Mesodermal cell (in vitro differentiated cells): ENCODE data around the gene GAS2L1.

Experiments used
- H3K27ac ChIP-seq: 2 replicates; pipeline ENCODE4 v1.7.0; 2013; ENCODE audit warnings: mild to moderate bottlenecking, low read depth, low read length, moderate library complexity; ENCODE audit not compliant: severe bottlenecking
- H3K36me3 ChIP-seq: 2 replicates; pipeline ENCODE4 v1.7.1; 2013; ENCODE audit warnings: mild to moderate bottlenecking, low read length, moderate library complexity; ENCODE audit not compliant: control insufficient read depth, insufficient read depth
- H3K4me1 ChIP-seq: one replicate; pipeline ENCODE4 v1.7.1; 2013; ENCODE audit warnings: mild to moderate bottlenecking, low read length; ENCODE audit not compliant: insufficient read depth, control insufficient read depth, poor library complexity, severe bottlenecking
- H3K4me3 ChIP-seq: 2 replicates; pipeline ENCODE4 v1.7.0; 2013; ENCODE audit warnings: low read length, control low read depth, mild to moderate bottlenecking; ENCODE audit not compliant: insufficient read depth, poor library complexity, severe bottlenecking; ENCODE audit errors: extremely low read depth
- H3K9me3 ChIP-seq: 2 replicates; pipeline ENCODE4 v1.7.1; 2013; ENCODE audit warnings: mild to moderate bottlenecking, low read length, moderate library complexity; ENCODE audit not compliant: control insufficient read depth
- WGBS, 2 experiments: methylation state at CpG; one replicate each; pipeline ENCODE4 v1.1.5; 2013; ENCODE audit warnings: missing lambda C conversion rate in 2 of 2; ENCODE audit not compliant: insufficient coverage in 2 of 2; 5-methylcytosine and 5-hydroxymethylcytosine counted together

The GAS2L1 gene

DNA sequence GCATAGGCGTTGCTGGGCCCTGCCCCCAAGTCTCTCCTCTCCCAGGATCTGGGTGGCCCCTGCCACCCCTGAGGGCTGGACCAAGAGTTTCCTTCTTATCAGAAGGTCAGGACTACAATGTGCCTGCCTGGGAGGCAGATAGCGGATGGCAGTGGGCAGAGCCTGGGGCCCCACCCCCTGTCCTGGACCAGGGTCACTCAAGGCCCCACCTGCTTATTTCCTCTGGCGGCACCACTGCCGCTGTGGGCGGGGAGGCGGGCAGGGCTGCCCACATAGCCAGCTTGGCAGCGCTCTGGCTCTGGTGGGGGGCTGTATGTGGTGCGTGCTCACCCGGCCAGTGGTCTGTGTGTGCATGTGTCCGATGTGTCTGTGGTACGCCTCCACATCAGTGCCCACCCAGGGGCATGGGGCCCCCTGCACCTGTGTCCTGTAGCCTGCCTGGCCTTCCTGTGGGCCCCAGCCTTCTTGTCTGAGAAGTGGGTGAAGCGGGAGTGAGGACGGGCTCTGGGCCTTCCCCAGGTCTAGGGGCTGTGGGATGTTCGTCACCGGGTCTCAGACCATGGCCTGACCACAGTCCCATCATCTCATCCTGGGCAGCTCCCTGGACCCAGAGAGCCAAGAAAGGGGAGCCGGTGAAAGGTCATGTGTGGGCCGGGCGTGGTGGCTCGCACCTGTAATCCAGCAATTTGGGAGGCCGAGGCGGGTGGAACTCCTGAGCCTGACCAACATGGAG, 3.0 kb downstream of the GAS2L1 start:
- Histone ChIP-seq H3K9me3 (no peaks in the 10 kb centered on the region), H3K36me3 (peaks cover 22% of the 10 kb centered on the region), H3K27ac (no peak overlapping the region), H3K4me1 (peaks cover 23% of the 10 kb centered on the region), H3K4me3 (no peak overlapping the region)
- 95 to 98% methylated on average over 10 to 17 of the region's 21 CpGs for WGBS, 2 experiments

DNA sequence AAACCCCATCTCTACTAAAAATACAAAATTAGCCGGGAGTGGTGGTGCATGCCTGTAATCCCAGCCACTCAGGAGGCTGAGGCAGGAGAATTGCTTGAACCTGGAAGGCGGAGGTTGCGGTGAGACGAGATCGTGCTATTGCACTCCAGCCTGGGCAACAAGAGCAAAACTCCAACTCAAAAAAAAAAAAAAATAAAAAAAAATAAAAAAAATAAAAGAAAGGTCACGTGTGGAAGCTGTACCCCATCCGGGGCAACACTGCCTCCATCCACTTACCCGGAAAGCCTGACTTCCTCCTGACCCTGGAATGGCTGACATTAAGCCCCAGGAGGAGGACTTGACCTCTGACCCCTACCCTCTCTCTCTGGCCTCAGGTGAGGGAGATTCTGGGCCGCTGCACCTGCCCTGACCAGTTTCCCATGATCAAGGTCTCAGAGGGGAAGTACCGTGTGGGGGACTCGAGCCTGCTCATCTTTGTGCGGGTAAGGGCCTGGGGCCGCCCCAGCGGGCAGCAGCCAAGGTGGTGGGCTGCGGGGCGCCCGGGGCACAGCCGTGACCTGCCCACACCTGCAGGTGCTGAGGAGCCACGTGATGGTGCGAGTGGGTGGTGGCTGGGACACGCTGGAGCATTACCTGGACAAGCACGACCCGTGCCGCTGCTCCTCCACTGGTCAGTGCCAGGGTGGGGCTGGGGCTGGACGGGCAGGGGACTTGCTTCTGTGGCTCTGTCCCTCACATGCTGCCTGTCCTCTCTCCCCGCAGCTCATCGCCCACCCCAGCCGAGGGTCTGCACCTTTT, 3.8 kb downstream of the GAS2L1 start:
- Histone ChIP-seq H3K4me3 (no peak overlapping the region), H3K4me1 (peaks cover 23% of the 10 kb centered on the region), H3K27ac (peak overlapping the region; percentile 69), H3K36me3 (peaks cover 22% of the 10 kb centered on the region), H3K9me3 (no peaks in the 10 kb centered on the region)
- WGBS, 2 experiments = 86 to 90% methylated on average over 16 to 21 of the region's 28 CpGs

DNA sequence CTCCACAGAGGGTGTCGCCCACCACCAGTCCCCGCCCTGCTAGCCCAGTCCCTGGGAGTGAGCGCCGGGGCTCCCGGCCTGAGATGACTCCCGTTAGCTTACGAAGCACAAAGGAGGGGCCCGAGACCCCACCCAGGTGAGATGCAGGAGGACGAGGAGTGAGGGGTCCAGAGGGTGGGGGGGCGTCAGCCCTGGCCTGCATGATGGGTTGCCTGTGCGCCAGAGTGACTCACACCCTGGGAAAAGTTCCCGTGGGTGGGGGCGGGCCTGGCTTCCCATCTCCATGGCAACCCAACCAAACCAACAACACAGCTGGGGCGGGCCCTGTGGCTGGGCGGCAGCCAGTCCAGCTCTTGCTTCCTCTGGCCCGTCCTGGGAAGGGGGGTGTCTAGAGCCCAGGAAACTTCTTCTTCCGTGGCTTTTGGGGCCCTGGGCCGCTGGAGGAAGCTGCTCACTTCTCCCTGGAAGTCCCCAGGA, 4.5 kb downstream of the GAS2L1 start:
- no peak overlapping the region for H3K4me3 ChIP-seq
- peak overlapping the region; percentile 69 for H3K27ac ChIP-seq
- no peaks in the 10 kb centered on the region for H3K9me3 ChIP-seq
- H3K4me1 ChIP-seq = peaks cover 23% of the 10 kb centered on the region
- WGBS, 2 experiments = 49 to 51% methylated on average over 4 to 12 of the region's 18 CpGs
- H3K36me3 ChIP-seq = peaks cover 22% of the 10 kb centered on the region

DNA sequence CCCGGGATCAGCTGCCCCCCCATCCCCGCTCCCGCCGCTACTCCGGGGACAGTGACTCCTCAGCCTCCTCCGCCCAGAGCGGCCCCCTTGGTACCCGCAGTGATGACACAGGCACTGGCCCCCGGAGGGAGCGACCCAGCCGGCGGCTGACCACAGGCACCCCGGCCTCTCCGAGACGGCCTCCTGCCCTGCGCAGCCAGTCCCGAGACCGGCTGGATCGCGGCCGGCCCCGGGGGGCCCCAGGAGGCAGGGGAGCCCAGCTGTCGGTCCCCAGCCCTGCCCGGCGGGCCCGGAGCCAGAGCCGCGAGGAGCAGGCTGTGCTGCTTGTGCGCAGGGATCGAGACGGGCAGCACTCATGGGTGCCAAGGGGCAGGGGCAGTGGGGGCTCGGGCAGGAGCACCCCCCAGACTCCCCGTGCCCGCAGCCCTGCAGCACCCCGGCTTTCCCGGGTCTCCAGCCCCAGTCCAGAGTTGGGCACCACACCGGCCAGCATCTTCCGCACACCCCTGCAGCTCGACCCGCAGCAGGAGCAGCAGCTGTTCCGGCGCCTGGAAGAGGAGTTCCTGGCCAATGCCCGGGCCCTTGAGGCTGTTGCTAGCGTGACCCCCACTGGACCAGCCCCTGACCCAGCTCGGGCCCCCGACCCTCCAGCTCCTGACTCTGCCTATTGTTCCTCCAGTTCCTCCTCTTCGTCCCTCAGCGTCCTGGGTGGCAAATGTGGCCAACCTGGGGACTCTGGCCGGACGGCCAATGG, 5.2 kb downstream of the GAS2L1 start:
- Histone ChIP-seq H3K27ac (peak overlapping the region; percentile 69), H3K4me3 (no peak overlapping the region), H3K36me3 (peaks cover 22% of the 10 kb centered on the region), H3K4me1 (peaks cover 23% of the 10 kb centered on the region), H3K9me3 (no peaks in the 10 kb centered on the region)
- WGBS, 2 experiments = 90 to 92% methylated on average over 44 to 50 of the region's 50 CpGs

DNA sequence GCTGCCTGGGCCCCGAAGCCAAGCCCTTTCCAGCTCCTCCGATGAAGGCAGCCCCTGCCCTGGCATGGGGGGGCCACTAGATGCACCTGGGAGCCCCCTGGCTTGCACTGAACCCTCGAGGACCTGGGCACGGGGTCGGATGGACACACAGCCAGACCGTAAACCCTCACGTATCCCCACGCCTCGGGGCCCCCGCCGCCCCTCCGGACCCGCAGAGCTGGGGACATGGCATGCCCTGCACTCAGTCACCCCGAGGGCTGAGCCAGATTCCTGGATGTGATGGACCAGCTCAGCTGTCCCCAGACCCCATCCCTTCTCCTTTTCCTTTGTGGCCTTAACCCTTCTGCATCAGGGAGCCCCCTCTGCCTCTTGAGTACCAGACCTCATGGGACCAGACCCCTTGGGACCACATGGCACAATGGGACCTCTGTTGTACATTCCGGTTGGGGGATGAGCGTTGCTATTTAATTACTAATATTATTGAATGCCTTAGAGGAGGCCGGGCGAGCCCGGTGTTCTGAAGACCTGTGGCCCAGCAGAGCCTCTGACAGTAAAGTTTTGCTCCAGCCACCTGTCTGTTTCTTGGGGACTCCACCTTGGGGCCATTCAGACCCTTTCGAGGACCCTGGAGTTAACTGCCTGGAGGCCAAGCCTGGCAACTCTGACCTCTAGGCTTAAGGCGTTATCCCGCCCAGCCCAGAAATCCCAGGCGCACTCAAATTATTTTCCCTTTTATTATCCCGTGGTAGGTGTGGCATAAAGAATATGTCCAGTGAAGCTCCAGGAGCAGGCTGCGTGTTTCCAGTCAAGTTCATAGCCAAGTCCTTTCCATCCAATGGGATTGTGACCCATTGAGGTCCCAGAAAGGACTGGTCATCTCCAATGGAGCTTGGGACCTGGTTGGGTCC, 6.0 kb downstream of the GAS2L1 start:
- Histone ChIP-seq H3K4me1 (peaks cover 23% of the 10 kb centered on the region), H3K27ac (no peak overlapping the region), H3K4me3 (no peak overlapping the region), H3K9me3 (no peaks in the 10 kb centered on the region), H3K36me3 (peaks cover 22% of the 10 kb centered on the region)
- 95 to 97% methylated on average over 23 of the region's 25 CpGs for WGBS, 2 experiments

DNA sequence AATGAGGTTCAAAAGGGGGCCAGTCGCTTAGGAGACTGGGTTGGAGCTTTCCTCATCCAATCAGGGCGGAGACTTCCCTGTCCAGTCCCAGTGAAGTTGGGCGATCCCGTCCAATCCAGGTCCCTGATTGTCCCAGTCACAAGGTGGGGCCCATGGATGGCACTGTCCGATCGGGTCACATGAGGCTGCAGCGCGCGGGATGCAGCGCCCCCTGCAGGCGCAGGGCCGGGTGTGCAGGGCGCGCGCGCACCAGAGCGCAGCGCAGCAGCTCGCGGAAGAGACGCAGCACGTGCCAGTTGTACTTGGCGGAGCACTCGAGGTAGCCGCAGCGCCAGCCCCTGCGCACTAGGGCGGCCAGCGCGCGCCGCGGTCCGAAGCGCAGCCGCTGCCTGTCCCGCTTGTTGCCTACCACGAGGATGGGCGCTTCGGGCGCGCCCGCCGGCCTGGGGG, 6.7 kb downstream of the GAS2L1 start:
- WGBS, 2 experiments = 76 to 82% methylated on average over 37 to 44 of the region's 44 CpGs
- no peak overlapping the region for H3K27ac ChIP-seq
- H3K9me3 ChIP-seq = no peaks in the 10 kb centered on the region
- H3K4me3 ChIP-seq = no peak overlapping the region
- H3K4me1 ChIP-seq = peaks cover 23% of the 10 kb centered on the region
- H3K36me3 ChIP-seq = peaks cover 22% of the 10 kb centered on the region

DNA sequence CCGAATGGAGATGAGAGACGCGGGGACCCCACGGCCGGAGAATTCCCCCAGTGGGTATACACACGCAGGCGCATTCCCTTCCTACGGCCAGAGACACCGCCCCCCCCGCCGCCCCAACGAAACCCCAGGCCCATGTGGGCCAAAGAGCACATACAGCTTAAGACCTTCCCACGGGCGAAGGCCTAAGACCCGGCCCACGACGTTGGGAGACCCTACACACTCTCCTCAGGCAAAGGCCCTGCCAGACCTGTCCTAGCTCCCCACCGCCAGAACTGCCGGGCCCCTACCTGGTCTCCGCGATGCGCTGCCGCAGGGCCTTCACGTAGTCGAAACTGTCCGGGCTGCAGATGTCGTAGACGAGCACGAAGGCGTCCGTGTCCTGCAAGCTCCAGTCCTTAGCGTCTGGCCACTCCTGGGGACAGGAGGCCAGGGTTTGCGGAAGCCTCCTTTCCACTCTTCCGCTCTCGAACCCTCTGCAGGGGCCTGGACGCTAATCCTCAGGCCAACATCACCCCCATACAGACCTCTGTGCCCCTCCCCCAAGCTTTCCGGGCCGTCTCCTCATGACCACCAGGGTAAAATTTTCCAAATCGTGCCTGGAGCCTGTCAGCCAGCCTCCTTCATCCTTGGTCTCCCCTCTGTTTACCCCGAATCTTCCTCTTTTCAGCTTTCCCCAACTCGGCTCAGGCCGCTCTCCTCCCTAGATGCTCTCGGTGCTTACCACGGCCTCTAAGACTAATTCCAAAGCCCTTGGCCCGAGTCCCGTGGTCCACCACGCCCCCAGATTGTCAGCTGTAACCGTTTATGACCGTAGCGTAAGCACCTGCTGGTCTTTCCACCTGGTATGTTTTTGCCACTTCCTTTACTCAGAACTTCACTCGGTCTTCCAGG, 7.4 kb downstream of the GAS2L1 start:
- 73 to 77% methylated on average over 51 of the region's 51 CpGs for WGBS, 2 experiments
- Histone ChIP-seq H3K36me3 (peaks cover 22% of the 10 kb centered on the region), H3K4me1 (peaks cover 18% of the 10 kb centered on the region), H3K9me3 (no peaks in the 10 kb centered on the region), H3K4me3 (peak overlapping the region; percentile 35), H3K27ac (no peak overlapping the region)

DNA sequence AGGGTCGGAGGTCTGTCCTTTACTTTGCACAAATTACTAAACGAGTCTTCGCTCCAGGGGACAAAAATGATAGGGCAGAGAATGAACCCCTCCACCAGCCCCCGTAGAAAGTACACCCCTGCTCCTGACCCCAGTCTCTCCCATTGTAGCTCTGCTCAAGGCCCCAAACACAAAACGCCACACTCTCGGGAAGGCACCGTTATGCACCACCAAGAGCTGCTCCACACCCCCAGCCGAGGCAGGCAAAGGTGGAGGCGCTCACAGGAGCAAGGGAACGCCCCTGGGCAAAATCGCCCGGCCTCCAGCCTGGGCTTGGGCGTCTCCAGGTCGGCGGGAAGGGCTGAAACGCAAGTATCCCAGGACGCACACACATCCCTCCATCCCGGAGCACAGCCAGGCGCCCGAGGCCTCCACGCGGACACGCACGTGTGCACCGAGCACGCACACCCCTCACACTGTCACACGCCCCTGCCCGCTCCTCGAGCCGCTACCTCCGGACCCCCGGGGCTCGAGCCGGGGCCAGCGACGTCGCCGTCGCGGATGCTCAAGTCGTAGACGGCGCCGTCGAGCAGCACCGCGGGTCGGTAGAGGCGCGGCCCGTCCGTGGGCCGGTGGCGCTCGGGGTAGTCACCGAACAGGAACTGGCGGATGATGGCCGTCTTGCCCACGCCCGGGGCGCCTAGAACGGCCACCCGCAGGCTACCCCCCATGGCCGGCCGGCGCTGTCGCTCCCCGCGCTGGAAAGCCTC, 8.3 kb downstream of the GAS2L1 start:
- Histone ChIP-seq H3K4me1 (peaks cover 18% of the 10 kb centered on the region), H3K9me3 (no peaks in the 10 kb centered on the region), H3K27ac (no peak overlapping the region), H3K4me3 (peak overlapping the region; percentile 35), H3K36me3 (peaks cover 19% of the 10 kb centered on the region)
- WGBS, 2 experiments = 4 to 5% methylated on average over 55 to 59 of the region's 69 CpGs
